Breast epithelium (tissue), 4 donors: Measurements from ENCODE around the gene EPB41L1. TPM values are rescaled to one million over a fixed set of nuclear protein-coding genes. Genes with fewer than 3 reads are reported as not detected.

Source experiments
- DNase-seq, 2 donors: peaks; one replicate each; pipeline ENCODE4 v3.0.0-alpha.2; 2019; ENCODE audit warnings: low spot score in 2 of 2
- H3K27ac ChIP-seq, 2 donors: fragments of 200-600 bp; sonication (generic) in 1 of 2; one replicate each; pipeline ENCODE4 v1.5.1; 2016 to 2019; ENCODE audit warnings: mild to moderate bottlenecking in 1 of 2
- H3K27me3 ChIP-seq, 2 donors: fragments of 200-600 bp; sonication (generic) in 1 of 2; one replicate each; pipeline versions ENCODE4 v1.5.1 to v1.6.0; 2017 to 2019; ENCODE audit warnings: control low read depth in 1 of 2, mild to moderate bottlenecking in 1 of 2
- H3K36me3 ChIP-seq: fragments of 200-600 bp; one replicate; pipeline ENCODE4 v1.5.1; 2019
- H3K4me1 ChIP-seq, 2 donors: fragments of 200-600 bp; sonication (generic); one replicate each; pipeline ENCODE4 v1.5.1; 2016 to 2019; ENCODE audit warnings: control low read depth in 1 of 2
- H3K4me3 ChIP-seq, 3 donors: fragments of 200-600 bp; sonication (generic); 1 replicate in 2 of 3; 2 replicates in 1 of 3; pipeline ENCODE4 v1.5.1; 2016 to 2019; ENCODE audit warnings: mild to moderate bottlenecking in 3 of 3, moderate library complexity in 2 of 3
- H3K9me3 ChIP-seq, 2 donors: fragments of 200-600 bp; sonication (generic) in 1 of 2; one replicate each; pipeline ENCODE4 v1.5.1; 2016 to 2019; ENCODE audit warnings: control low read depth in 1 of 2
- CTCF ChIP-seq, 3 donors: fragments of 450-650 bp; IDR thresholded peaks; one replicate each; pipeline ENCODE4 v1.5.1; 2016 to 2017; ENCODE audit warnings: antibody characterized with exemption in 3 of 3, mild to moderate bottlenecking in 3 of 3, moderate library complexity in 3 of 3
- POLR2A ChIP-seq: fragments of 450-650 bp; IDR thresholded peaks from one replicate; pipeline ENCODE4 v1.6.1; 2016; ENCODE audit warnings: antibody characterized with exemption, mild to moderate bottlenecking, moderate library complexity
- POLR2AphosphoS5 ChIP-seq, 3 donors: sonication (generic); formaldehyde crosslinking; IDR thresholded peaks; one replicate each; pipeline ENCODE4 v1.6.1; 2017; ENCODE audit warnings: antibody characterized with exemption in 3 of 3
- intact Hi-C: fragments of 100-400 bp; cut with DNase I; formaldehyde crosslinking; loops from one replicate; pipeline ENCODE4 v1.15.1; 2023; ENCODE audit warnings: low total_unique reads
- total RNA-seq, 3 donors: library from RNA; depleted of rRNA; stranded (reverse); fragments of >200 nt; gene quantifications; one replicate each; pipeline ENCODE4 v1.1.0, GENCODE V29; 2016

EPB41L1 gene
- total RNA-seq, 3 donors from 2014 or later = 37.0 to 66.4 (median 43.7) TPM

- Histone ChIP-seq H3K9me3 (no peaks in the 10 kb centered on the region), H3K36me3 (no peaks in the 10 kb centered on the region), H3K4me1 (peaks cover 0 to 8% of the 10 kb centered on the region in 2 donors), H3K27ac (no peak overlapping the region), H3K4me3 (no peak overlapping the region), H3K27me3 (no peaks in the 10 kb centered on the region)
- DNase-seq = no peak
- intact Hi-C loops = no loop called here
- no peak for TF ChIP-seq POLR2AphosphoS5 (IDR thresholded peaks at IDR 0.05)
- no peak for TF ChIP-seq POLR2A
- no peak for TF ChIP-seq CTCF (IDR thresholded peaks at IDR 0.05)
Observed at GRCh38 chr20:36119537-36119936, 35.0 kb upstream of the EPB41L1 start.

GRCh38 chr20:36120241-36120640 lies 34.3 kb upstream of the EPB41L1 start:
- Histone ChIP-seq H3K4me3 (no peak overlapping the region), H3K27ac (peak overlapping the region in 1 of 2 donors; percentile 90), H3K36me3 (no peaks in the 10 kb centered on the region), H3K4me1 (peaks cover 0 to 8% of the 10 kb centered on the region in 2 donors), H3K9me3 (no peaks in the 10 kb centered on the region), H3K27me3 (no peaks in the 10 kb centered on the region)
- TF ChIP-seq POLR2A (no peak), POLR2AphosphoS5 (IDR thresholded peaks at IDR 0.05) (no peak), CTCF (IDR thresholded peaks at IDR 0.05) (no peak)
- intact Hi-C loops = no loop called here
- no peak for DNase-seq

GRCh38 chr20:36120991-36121390 lies 33.5 kb upstream of the EPB41L1 start:
- Histone ChIP-seq H3K4me1 (peaks cover 0 to 8% of the 10 kb centered on the region in 2 donors), H3K4me3 (no peak overlapping the region), H3K36me3 (no peaks in the 10 kb centered on the region), H3K27me3 (no peaks in the 10 kb centered on the region), H3K9me3 (no peaks in the 10 kb centered on the region), H3K27ac (peak overlapping the region in 1 of 2 donors; percentile 90)
- intact Hi-C loops = no loop called here
- TF ChIP-seq CTCF (IDR thresholded peaks at IDR 0.05) = no peak
- no peak for TF ChIP-seq POLR2A
- no peak for TF ChIP-seq POLR2AphosphoS5 (IDR thresholded peaks at IDR 0.05)
- no peak for DNase-seq

GRCh38 chr20:36121981-36122930 lies 32.3 kb upstream of the EPB41L1 start:
- intact Hi-C loops = no loop called here
- H3K36me3 ChIP-seq = no peaks in the 10 kb centered on the region
- no peaks in the 10 kb centered on the region for H3K27me3 ChIP-seq
- peak overlapping the region; percentile 88 to 90 for H3K27ac ChIP-seq
- TF ChIP-seq POLR2A = no peak
- peak in 2 of 3 donors; percentile 26 to 83 for TF ChIP-seq POLR2AphosphoS5 (IDR thresholded peaks at IDR 0.05)
- TF ChIP-seq CTCF (IDR thresholded peaks at IDR 0.05) = no peak
- no peaks in the 10 kb centered on the region for H3K9me3 ChIP-seq
- peaks cover 0 to 3% of the 10 kb centered on the region in 2 donors for H3K4me1 ChIP-seq
- no peak overlapping the region for H3K4me3 ChIP-seq
- peak; percentile 85 to 89 for DNase-seq

- Histone ChIP-seq H3K27me3 (no peaks in the 10 kb centered on the region), H3K4me3 (no peak overlapping the region), H3K4me1 (no peaks in the 10 kb centered on the region), H3K27ac (peak overlapping the region; percentile 88 to 90), H3K9me3 (no peaks in the 10 kb centered on the region), H3K36me3 (no peaks in the 10 kb centered on the region)
- no peak for DNase-seq
- intact Hi-C loops = no loop called here
- no peak for TF ChIP-seq CTCF (IDR thresholded peaks at IDR 0.05)
- no peak for TF ChIP-seq POLR2AphosphoS5 (IDR thresholded peaks at IDR 0.05)
- no peak for TF ChIP-seq POLR2A
Observed at GRCh38 chr20:36122931-36123288, 31.6 kb upstream of the EPB41L1 start.
